Stimulated activated CD4-positive, alpha-beta T cell treated with anti-CD3 and anti-CD28 coated beads, Interleukin-15, amount 100 ng/mL, for 24 hours (primary cell): ENCODE measurements around the gene SYNPO2L.

Experiments
- DNase-seq: peaks from one replicate; pipeline ENCODE4 v3.0.0-alpha.2; 2020

Gene SYNPO2L

DNA sequence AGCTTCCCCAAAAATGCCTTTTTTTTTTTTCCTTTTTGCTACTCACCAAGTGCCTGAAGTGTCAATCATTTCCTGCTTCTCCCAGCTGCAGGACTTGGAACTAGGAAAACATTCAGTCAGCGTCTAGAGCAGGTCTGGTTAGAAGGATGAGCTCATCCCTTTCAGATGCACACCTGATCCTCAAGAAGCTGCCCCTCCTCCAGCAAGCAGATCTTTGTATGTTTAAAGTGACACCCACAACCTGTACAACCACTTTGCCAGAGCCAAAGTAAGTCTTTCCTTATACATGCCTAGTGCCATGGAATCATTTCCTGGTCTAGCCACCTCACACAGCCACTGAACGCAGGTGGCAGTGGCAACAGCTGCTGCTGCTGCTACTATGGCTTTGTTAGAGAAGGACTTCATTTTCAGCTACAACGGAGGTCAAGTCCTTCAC is 54.3 kb downstream of the SYNPO2L start:
- no peak for DNase-seq

DNA sequence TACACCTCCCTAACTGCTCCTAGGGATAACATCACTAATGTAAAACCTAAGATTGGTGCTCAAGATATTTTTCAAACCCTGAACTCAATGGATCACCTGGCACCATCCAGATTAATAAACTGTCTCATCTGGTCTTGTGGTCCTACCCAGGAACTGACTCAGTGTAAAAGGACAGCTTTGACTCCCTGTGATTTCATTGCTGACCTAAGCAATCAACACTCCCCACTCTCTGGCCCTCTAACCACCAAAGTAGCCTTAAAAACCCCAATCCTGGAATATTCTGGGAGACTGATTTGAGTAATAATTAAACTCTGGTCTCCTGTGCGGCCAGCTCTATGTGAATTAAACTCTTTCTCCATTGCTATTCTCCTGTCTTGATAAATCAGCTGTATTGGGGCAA is 58.5 kb downstream of the SYNPO2L start:
- no peak for DNase-seq
